ENCODE results near the gene DYNLRB1. TPM values are rescaled to one million over a fixed set of nuclear protein-coding genes. Genes with fewer than 3 reads are reported as not detected.
"Not testable (repeated sequence)": the region's sequence is repeated elsewhere in the genome, so short reads cannot be mapped to it uniquely, and the experiment has no call there.

DYNLRB1 gene
- total and polyA plus RNA-seq, 12 donors: 132 to 408 (median 152) TPM

GRCh38 chr20:34512955-34513419 is 3.2 kb upstream of the DYNLRB1 start:
- Histone ChIP-seq H3K4me1 (peaks cover 0 to 43% (median 20%) of the 10 kb centered on the region in 9 donors), H3K27me3 (no peaks in the 10 kb centered on the region), H3K27ac (no peak overlapping the region), H3K4me3 (no peak overlapping the region), H3K36me3 (peaks cover 0 to 54% (median 11%) of the 10 kb centered on the region in 9 donors), H3K9me3 (no peaks in the 10 kb centered on the region)
- DNase-seq (no peak), ATAC-seq (no peak)
- no peak for TF ChIP-seq CTCF (IDR thresholded peaks at IDR 0.05)
- intact Hi-C loops (cut with DNase I): loop anchor here in 3 of 10 donors (5.0 to 10.0 kb wide), 3 partner anchors 36 to 854 kb away; no protein-coding TSS in a partner anchor

- not testable (repeated sequence) for H3K27ac ChIP-seq, H3K27me3 ChIP-seq, DNase-seq, H3K9me3 ChIP-seq, H3K4me3 ChIP-seq, ATAC-seq
- Histone ChIP-seq H3K4me1 (peaks cover 0 to 53% (median 30%) of the 10 kb centered on the region in 9 donors), H3K36me3 (peaks cover 0 to 51% (median 3%) of the 10 kb centered on the region in 9 donors)
- intact Hi-C loops (cut with DNase I): loop anchor here in 3 of 10 donors (5.0 to 10.0 kb wide), 3 partner anchors 37 to 853 kb away; no protein-coding TSS in a partner anchor
- WGBS, 2 donors: 89 to 91% methylated on average over 17 of the region's 17 CpGs
Observed at GRCh38 chr20:34514034-34514433, 2.2 kb upstream of the DYNLRB1 start.

- Histone ChIP-seq H3K36me3 (peaks cover 0 to 51% (median 4%) of the 10 kb centered on the region in 9 donors), H3K4me3 (peak overlapping the region in 9 of 10 donors; percentile 68 to 92 (median 76)), H3K27me3 (no peaks in the 10 kb centered on the region), H3K4me1 (peaks cover 0 to 61% (median 39%) of the 10 kb centered on the region in 9 donors), H3K9me3 (no peaks in the 10 kb centered on the region), H3K27ac (peak overlapping the region in 9 of 10 donors; percentile 85 to 98 (median 96))
- intact Hi-C loops (cut with DNase I): loop anchor here in 3 of 10 donors (5.0 to 10.0 kb wide), 4 partner anchors 38 to 852 kb away; no protein-coding TSS in a partner anchor
- DNase-seq (no peak), ATAC-seq (no peak)
- no peak for TF ChIP-seq CTCF (IDR thresholded peaks at IDR 0.05)
- 36 to 42% methylated on average over 19 of the region's 19 CpGs for WGBS, 2 donors
Observed at GRCh38 chr20:34514897-34515483, 1.2 kb upstream of the DYNLRB1 start.

GRCh38 chr20:34515484-34516246 is 557 bp upstream of the DYNLRB1 start:
- peaks cover 0 to 67% (median 39%) of the 10 kb centered on the region in 9 donors for H3K4me1 ChIP-seq
- WGBS, 2 donors: 4 to 6% methylated on average over 36 of the region's 36 CpGs

More at GRCh38 chr20:34515484-34516246, 557 bp upstream of the DYNLRB1 start:
- peak overlapping the region in 9 of 10 donors; percentile 85 to 98 (median 96) for H3K27ac ChIP-seq
- ATAC-seq (peak; percentile 3 to 68 (median 39)), DNase-seq (peak in 1 of 2 donors; percentile 24)
- TF ChIP-seq CTCF (IDR thresholded peaks at IDR 0.05): no peak
- intact Hi-C loops (cut with DNase I): loop anchor here in 2 of 10 donors (5.0 to 10.0 kb wide), 2 partner anchors 203 to 661 kb away; no protein-coding TSS in a partner anchor
- H3K9me3 ChIP-seq: no peaks in the 10 kb centered on the region
- H3K4me3 ChIP-seq: peak overlapping the region; percentile 48 to 92 (median 74)
- no peaks in the 10 kb centered on the region for H3K27me3 ChIP-seq
- H3K36me3 ChIP-seq: peaks cover 0 to 51% (median 8%) of the 10 kb centered on the region in 9 donors

All from heart right ventricle (tissue), 16 donors.